HEK293 (cell line): ENCODE results near the gene MACF1.

Source experiments
- CTCF ChIA-PET: fragments of 350-600 bp; formaldehyde crosslinking; extraction: SDS; loops from one replicate; lab custom pipeline; 2021; ENCODE audit warnings: antibody characterized with exemption; lab: Yijun Ruan, JAX
- POLR2A ChIA-PET: fragments of 300-600 bp; formaldehyde crosslinking; extraction: SDS; loops from one replicate; lab custom pipeline; 2020; ENCODE audit warnings: antibody characterized with exemption, inconsistent platforms; lab: Yijun Ruan, JAX
- H3K27ac ChIP-seq: fragments of 200-500 bp; sonication (Bioruptor generic); 2 replicates; pipeline ENCODE4 v1.5.1; 2014; ENCODE audit warnings: low read depth, low read length, control low read depth, inconsistent platforms; ENCODE audit errors: extremely low read depth
- H3K36me3 ChIP-seq, 2 experiments: fragments of 200-500 bp in 1 of 2; sonication (Bioruptor generic) in 1 of 2; 1 replicate in 1 of 2; 2 replicates in 1 of 2; pipeline ENCODE4 v1.5.1; 2014 to 2017; ENCODE audit warnings: inconsistent platforms in 2 of 2, low read length in 2 of 2; ENCODE audit not compliant: control insufficient read depth in 2 of 2, insufficient read depth in 1 of 2
- H3K4me1 ChIP-seq: fragments of 200-500 bp; sonication (Bioruptor generic); 2 replicates; pipeline ENCODE4 v1.5.1; 2014; ENCODE audit warnings: mild to moderate bottlenecking, low read length, inconsistent platforms; ENCODE audit not compliant: control insufficient read depth, insufficient read depth
- H3K4me3 ChIP-seq: 2 replicates; pipeline ENCODE4 v1.5.1; 2011; ENCODE audit warnings: low read depth, mild to moderate bottlenecking, control low read depth, low read length, moderate library complexity
- H3K9me3 ChIP-seq: fragments of 200-500 bp; sonication (Bioruptor generic); 2 replicates; pipeline ENCODE4 v1.5.1; 2014; ENCODE audit warnings: low read depth, low read length, inconsistent platforms; ENCODE audit not compliant: control insufficient read depth, insufficient read depth
- HOXD13 ChIP-seq: sonication (generic); formaldehyde crosslinking; IDR thresholded peaks from 2 replicates; pipeline ENCODE4 v1.8.0; 2022; ENCODE audit warnings: missing genetic modification reagents, borderline replicate concordance
- KLF10 ChIP-seq: fragments of 450-650 bp; IDR thresholded peaks from 2 replicates; pipeline ENCODE4 v1.5.1; 2018; ENCODE audit warnings: missing biosample characterization, mild to moderate bottlenecking, missing genetic modification characterization
- KLF9 ChIP-seq: fragments of 450-650 bp; formaldehyde crosslinking; IDR thresholded peaks from 2 replicates; pipeline ENCODE4 v1.5.1; 2016; ENCODE audit warnings: missing biosample characterization, missing genetic modification characterization, low read depth
- RBAK ChIP-seq: fragments of 450-650 bp; formaldehyde crosslinking; IDR thresholded peaks from 2 replicates; pipeline ENCODE4 v1.5.1; 2016; ENCODE audit warnings: missing biosample characterization, missing genetic modification characterization
- ZBTB21 ChIP-seq: fragments of 450-650 bp; formaldehyde crosslinking; IDR thresholded peaks from 2 replicates; pipeline ENCODE4 v1.5.1; 2017; ENCODE audit warnings: missing biosample characterization, missing genetic modification characterization
- ZBTB7A ChIP-seq: fragments of 450-650 bp; formaldehyde crosslinking; IDR thresholded peaks from 2 replicates; pipeline ENCODE4 v1.5.1; 2016; ENCODE audit warnings: low read depth, missing biosample characterization, missing genetic modification characterization
- ZFP41 ChIP-seq: fragments of 450-650 bp; formaldehyde crosslinking; IDR thresholded peaks from 2 replicates; pipeline ENCODE4 v1.5.1; 2016; ENCODE audit warnings: missing biosample characterization, missing genetic modification characterization, borderline replicate concordance
- ZNF19 ChIP-seq: fragments of 450-650 bp; formaldehyde crosslinking; IDR thresholded peaks from 2 replicates; pipeline ENCODE4; 2016; ENCODE audit warnings: missing biosample characterization, missing genetic modification characterization, low read depth
- ZNF530 ChIP-seq: fragments of 450-650 bp; formaldehyde crosslinking; IDR thresholded peaks from 2 replicates; pipeline ENCODE4 v1.5.1; 2016; ENCODE audit warnings: low read depth, missing biosample characterization, missing genetic modification characterization
- ZNF560 ChIP-seq: fragments of 450-650 bp; formaldehyde crosslinking; IDR thresholded peaks from 2 replicates; pipeline ENCODE4 v1.5.1; 2017; ENCODE audit warnings: missing biosample characterization, missing genetic modification characterization, borderline replicate concordance
- ZNF768 ChIP-seq: fragments of 450-650 bp; formaldehyde crosslinking; IDR thresholded peaks from 2 replicates; pipeline ENCODE4 v1.5.1; 2018; ENCODE audit warnings: missing biosample characterization, mild to moderate bottlenecking, missing genetic modification characterization
- ZNF785 ChIP-seq: fragments of 450-650 bp; formaldehyde crosslinking; IDR thresholded peaks from 2 replicates; pipeline ENCODE4 v1.5.1; 2016; ENCODE audit warnings: missing biosample characterization, missing genetic modification characterization
- TF ChIP-seq, protein P1 (sequence below): fragments of 450-650 bp; IDR thresholded peaks from 2 replicates; pipeline ENCODE4 v1.5.1; 2018; ENCODE audit warnings: missing biosample characterization, mild to moderate bottlenecking, missing genetic modification characterization
- TF ChIP-seq, protein P2 (sequence below): fragments of 450-650 bp; formaldehyde crosslinking; IDR thresholded peaks from 2 replicates; pipeline ENCODE4 v1.5.1; 2016; ENCODE audit warnings: missing biosample characterization, missing genetic modification characterization
- TF ChIP-seq, protein P3 (sequence below): fragments of 450-650 bp; formaldehyde crosslinking; IDR thresholded peaks from 2 replicates; pipeline ENCODE4 v1.5.1; 2016; ENCODE audit warnings: missing biosample characterization, missing genetic modification characterization
- TF ChIP-seq, protein P4 (sequence below): fragments of 450-650 bp; formaldehyde crosslinking; IDR thresholded peaks from 2 replicates; pipeline ENCODE4 v1.5.1; 2017; ENCODE audit warnings: missing biosample characterization, missing genetic modification characterization
- TF ChIP-seq, protein P5 (sequence below): fragments of 450-650 bp; formaldehyde crosslinking; IDR thresholded peaks from 2 replicates; pipeline ENCODE4 v1.5.1; 2016; ENCODE audit warnings: missing biosample characterization, missing genetic modification characterization
- TF ChIP-seq, protein P6 (sequence below): fragments of 450-650 bp; formaldehyde crosslinking; IDR thresholded peaks from 2 replicates; pipeline ENCODE4 v1.5.1; 2016; ENCODE audit warnings: missing biosample characterization, missing genetic modification characterization

MACF1 gene

DNA sequence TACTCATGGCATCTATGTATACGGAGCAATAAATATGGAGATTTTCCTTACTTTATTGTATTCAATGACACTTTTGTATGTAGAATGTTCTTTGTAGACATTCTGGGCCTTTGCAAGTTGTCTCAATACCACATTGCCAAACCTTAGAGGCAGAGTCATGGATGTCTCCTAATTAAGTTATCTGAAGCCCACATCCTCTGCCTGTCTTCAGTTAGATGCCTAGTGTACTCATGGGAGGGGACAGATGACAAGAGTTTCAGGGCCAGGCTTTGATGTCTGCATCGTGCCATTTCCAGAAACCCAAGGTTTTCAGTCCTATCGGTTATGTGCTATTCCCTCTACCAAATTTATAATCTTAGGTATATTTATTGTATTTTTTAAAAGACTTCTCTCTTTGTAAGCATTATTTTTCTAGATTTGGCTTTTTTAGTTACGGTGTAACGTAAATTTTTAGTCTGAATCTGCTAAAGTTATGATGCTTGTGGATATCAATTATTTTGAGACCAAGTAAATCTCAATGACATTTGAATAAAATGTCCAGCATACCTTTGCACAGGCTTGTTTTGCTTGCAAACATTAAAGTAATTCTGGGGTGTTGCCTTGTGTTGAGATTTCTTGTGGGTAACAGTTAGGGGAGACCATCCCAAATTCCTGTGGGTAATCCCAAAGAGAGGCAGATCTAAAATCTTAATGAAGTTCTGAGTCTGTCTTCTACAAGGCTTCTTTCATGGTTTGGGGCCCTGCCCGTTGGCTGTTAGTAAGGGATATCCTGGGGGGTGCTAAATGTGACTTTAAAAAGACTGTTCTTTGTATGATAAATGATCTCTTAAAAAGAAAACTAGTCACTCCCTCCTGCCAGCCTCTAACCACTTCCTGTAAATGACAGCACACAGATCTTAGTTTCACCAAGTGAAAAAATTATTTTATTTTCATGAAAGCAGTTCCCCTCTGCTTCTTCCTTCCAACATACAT lies 8.0 kb upstream of the MACF1 start:
- Histone ChIP-seq H3K27ac (no peak overlapping the region), H3K9me3 (no peaks in the 10 kb centered on the region), H3K4me1 (peaks cover 10% of the 10 kb centered on the region), H3K36me3 (no peaks in the 10 kb centered on the region), H3K4me3 (no peak overlapping the region)
- TF ChIP-seq ZNF19: no peak
- no peak for TF ChIP-seq ZNF768 (tag by site-specific recombination)
- TF ChIP-seq, protein P1, sequence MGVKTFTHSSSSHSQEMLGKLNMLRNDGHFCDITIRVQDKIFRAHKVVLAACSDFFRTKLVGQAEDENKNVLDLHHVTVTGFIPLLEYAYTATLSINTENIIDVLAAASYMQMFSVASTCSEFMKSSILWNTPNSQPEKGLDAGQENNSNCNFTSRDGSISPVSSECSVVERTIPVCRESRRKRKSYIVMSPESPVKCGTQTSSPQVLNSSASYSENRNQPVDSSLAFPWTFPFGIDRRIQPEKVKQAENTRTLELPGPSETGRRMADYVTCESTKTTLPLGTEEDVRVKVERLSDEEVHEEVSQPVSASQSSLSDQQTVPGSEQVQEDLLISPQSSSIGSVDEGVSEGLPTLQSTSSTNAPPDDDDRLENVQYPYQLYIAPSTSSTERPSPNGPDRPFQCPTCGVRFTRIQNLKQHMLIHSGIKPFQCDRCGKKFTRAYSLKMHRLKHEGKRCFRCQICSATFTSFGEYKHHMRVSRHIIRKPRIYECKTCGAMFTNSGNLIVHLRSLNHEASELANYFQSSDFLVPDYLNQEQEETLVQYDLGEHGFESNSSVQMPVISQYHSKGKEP: no peak
- no peak for TF ChIP-seq ZBTB21
- TF ChIP-seq, protein P2, sequence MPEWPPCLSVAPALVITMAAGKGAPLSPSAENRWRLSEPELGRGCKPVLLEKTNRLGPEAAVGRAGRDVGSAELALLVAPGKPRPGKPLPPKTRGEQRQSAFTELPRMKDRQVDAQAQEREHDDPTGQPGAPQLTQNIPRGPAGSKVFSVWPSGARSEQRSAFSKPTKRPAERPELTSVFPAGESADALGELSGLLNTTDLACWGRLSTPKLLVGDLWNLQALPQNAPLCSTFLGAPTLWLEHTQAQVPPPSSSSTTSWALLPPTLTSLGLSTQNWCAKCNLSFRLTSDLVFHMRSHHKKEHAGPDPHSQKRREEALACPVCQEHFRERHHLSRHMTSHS (tag by site-specific recombination): no peak
- no peak for TF ChIP-seq RBAK (tag by site-specific recombination)
- no peak for TF ChIP-seq ZNF530 (tag by site-specific recombination)
- TF ChIP-seq ZNF560 (tag by site-specific recombination): no peak
- TF ChIP-seq HOXD13 (CRISPR knock-in tag): no peak
- TF ChIP-seq, protein P3, sequence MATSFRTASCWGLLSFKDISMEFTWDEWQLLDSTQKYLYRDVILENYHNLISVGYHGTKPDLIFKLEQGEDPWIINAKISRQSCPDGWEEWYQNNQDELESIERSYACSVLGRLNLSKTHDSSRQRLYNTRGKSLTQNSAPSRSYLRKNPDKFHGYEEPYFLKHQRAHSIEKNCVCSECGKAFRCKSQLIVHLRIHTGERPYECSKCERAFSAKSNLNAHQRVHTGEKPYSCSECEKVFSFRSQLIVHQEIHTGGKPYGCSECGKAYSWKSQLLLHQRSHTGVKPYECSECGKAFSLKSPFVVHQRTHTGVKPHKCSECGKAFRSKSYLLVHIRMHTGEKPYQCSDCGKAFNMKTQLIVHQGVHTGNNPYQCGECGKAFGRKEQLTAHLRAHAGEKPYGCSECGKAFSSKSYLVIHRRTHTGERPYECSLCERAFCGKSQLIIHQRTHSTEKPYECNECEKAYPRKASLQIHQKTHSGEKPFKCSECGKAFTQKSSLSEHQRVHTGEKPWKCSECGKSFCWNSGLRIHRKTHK (tag by site-specific recombination): no peak
- TF ChIP-seq, protein P4, sequence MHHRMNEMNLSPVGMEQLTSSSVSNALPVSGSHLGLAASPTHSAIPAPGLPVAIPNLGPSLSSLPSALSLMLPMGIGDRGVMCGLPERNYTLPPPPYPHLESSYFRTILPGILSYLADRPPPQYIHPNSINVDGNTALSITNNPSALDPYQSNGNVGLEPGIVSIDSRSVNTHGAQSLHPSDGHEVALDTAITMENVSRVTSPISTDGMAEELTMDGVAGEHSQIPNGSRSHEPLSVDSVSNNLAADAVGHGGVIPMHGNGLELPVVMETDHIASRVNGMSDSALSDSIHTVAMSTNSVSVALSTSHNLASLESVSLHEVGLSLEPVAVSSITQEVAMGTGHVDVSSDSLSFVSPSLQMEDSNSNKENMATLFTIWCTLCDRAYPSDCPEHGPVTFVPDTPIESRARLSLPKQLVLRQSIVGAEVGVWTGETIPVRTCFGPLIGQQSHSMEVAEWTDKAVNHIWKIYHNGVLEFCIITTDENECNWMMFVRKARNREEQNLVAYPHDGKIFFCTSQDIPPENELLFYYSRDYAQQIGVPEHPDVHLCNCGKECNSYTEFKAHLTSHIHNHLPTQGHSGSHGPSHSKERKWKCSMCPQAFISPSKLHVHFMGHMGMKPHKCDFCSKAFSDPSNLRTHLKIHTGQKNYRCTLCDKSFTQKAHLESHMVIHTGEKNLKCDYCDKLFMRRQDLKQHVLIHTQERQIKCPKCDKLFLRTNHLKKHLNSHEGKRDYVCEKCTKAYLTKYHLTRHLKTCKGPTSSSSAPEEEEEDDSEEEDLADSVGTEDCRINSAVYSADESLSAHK (tag by site-specific recombination): no peak
- TF ChIP-seq KLF9 (tag by site-specific recombination): no peak
- TF ChIP-seq ZBTB7A (tag by site-specific recombination): no peak
- no peak for TF ChIP-seq ZNF785
- no peak for TF ChIP-seq KLF10 (tag by site-specific recombination)
- TF ChIP-seq, protein P5, sequence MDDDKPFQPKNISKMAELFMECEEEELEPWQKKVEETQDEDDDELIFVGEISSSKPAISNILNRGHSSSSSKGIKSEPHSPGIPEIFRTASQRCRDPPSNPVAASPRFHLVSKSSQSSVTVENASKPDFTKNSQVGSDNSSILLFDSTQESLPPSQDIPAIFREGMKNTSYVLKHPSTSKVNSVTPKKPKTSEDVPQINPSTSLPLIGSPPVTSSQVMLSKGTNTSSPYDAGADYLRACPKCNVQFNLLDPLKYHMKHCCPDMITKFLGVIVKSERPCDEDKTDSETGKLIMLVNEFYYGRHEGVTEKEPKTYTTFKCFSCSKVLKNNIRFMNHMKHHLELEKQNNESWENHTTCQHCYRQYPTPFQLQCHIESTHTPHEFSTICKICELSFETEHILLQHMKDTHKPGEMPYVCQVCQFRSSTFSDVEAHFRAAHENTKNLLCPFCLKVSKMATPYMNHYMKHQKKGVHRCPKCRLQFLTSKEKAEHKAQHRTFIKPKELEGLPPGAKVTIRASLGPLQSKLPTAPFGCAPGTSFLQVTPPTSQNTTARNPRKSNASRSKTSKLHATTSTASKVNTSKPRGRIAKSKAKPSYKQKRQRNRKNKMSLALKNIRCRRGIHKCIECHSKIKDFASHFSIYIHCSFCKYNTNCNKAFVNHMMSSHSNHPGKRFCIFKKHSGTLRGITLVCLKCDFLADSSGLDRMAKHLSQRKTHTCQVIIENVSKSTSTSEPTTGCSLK (tag by site-specific recombination): no peak
- TF ChIP-seq ZFP41 (tag by site-specific recombination): no peak
- TF ChIP-seq, protein P6, sequence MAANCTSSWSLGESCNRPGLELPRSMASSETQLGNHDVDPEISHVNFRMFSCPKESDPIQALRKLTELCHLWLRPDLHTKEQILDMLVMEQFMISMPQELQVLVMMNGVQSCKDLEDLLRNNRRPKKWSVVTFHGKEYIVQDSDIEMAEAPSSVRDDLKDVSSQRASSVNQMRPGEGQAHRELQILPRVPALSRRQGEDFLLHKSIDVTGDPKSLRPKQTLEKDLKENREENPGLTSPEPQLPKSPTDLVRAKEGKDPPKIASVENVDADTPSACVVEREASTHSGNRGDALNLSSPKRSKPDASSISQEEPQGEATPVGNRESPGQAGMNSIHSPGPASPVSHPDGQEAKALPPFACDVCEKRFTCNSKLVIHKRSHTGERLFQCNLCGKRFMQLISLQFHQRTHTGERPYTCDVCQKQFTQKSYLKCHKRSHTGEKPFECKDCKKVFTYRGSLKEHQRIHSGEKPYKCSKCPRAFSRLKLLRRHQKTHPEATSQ (tag by site-specific recombination): no peak
- ChIA-PET POLR2A (no interaction called here), CTCF (interaction anchor here (0.8 to 1.1 kb wide), 2 partner anchors 8 to 62 kb away, joined by 3 to 4 read pairs; no protein-coding TSS in a partner anchor)
